ENCODE measurements around the gene NFKBIL1. TPM values are rescaled to one million over a fixed set of nuclear protein-coding genes. Genes with fewer than 3 reads are reported as not detected.

NFKBIL1 gene
- 22.3 and 29.0 TPM in 2 replicates for total RNA-seq

GRCh38 chr6:31546958-31547726 is at the start of gene NFKBIL1:
Gene NFKBIL1, plus strand, starts transcription at chr6:31547608. Its CDS starts 87 bp downstream, at chr6:31547695.

DNA sequence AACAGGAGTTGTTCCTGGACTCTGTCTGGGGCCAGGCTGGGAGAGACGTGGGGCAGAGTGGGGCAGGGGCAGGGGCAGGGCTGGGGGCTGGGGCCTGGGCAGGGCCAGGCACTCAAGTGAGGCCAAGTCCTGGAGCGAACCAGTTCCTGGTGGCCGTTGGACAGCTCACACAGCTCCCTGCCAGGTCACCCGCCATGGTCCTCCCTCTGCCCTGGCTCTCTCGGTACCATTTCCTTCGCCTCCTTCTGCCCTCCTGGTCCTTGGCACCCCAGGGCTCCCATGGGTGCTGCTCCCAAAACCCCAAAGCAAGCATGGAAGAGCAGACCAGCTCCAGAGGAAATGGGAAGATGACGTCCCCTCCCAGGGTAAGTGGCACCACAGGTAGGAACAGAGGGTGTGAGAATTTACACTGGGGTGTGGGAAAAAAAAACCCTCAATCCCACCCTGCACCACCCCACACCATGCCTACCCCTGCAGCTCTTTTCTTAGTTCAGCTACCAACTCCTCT is 18.5 kb upstream of the NFKBIL1 start, which contains the start of gene MCCD1:
Gene MCCD1 (plus strand): TSS at position 142 of the 508 bp plus-strand sequence. CDS start 53 bp downstream, at position 195.

GRCh38 chr6:31541658-31542521 is 5.5 kb upstream of the NFKBIL1 start, which contains the start of gene DDX39B:
Gene DDX39B, minus strand, starts transcription at chr6:31542003. Its CDS starts 1,471 bp downstream, at chr6:31540532.

GRCh38 chr6:31546339-31546957 is 960 bp upstream of the NFKBIL1 start, which contains the start of gene ATP6V1G2:
Gene ATP6V1G2, minus strand, starts transcription at chr6:31546608. Its CDS starts 49 bp downstream, at chr6:31546559.

GRCh38 chr6:31572041-31572911 is 24.9 kb downstream of the NFKBIL1 start, which contains the start of gene LTA:
Gene LTA, plus strand, starts transcription at chr6:31572289. Its CDS starts 454 bp downstream, at chr6:31572743.

DNA sequence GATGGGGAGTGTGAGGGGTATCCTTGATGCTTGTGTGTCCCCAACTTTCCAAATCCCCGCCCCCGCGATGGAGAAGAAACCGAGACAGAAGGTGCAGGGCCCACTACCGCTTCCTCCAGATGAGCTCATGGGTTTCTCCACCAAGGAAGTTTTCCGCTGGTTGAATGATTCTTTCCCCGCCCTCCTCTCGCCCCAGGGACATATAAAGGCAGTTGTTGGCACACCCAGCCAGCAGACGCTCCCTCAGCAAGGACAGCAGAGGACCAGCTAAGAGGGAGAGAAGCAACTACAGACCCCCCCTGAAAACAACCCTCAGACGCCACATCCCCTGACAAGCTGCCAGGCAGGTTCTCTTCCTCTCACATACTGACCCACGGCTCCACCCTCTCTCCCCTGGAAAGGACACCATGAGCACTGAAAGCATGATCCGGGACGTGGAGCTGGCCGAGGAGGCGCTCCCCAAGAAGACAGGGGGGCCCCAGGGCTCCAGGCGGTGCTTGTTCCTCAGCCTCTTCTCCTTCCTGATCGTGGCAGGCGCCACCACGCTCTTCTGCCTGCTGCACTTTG is 28.0 kb downstream of the NFKBIL1 start, which contains the start of gene TNF:
Gene TNF (plus strand): TSS at position 231 of the 567 bp plus-strand sequence. CDS start 177 bp downstream, at position 408.

DNA sequence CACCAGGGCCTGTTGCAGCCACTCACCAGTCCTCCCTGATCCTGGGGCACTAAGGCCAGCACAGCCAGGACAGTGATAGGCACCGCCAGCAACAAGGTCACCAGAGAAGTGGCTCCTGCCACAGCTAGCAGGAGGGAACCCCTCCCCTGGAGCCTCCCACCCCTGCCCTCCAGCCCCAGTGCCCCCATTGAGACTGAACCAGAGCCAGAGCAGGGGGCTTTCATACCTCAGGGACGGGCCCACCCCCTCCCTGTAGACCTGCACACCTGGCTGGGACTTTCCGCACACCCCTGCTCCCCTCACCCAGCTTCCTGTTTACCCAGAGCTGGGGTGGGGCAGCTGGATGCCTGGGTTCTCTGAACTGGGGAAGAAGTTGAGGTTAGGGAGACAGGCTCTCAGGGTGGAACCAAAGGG is 34.8 kb downstream of the NFKBIL1 start, which contains the start of gene LTB:
Gene LTB (minus strand): TSS at position 195 of the 414 bp plus-strand sequence. CDS start 7 bp downstream, at position 188.

DNA sequence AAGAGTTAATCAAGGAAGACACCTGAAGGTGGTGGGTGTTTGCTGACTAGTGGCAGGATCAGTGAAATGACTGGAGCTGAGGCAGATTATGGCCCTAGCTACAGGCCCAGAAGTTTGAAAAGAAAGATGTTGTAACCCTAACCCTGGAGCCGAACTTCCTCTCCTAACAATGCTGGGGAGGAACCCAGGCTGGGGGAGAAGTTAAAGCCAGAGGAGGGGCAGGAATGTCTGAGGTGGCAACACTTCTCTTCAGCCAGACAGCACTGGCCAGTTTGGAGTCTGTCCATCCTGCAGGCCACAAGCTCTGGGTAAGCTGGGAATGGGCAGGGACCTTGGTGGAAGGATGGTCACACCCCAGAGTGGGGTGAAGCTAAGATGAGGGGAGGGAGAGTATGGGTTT is 38.6 kb downstream of the NFKBIL1 start, which contains the start of gene LST1:
Gene LST1 (plus strand): TSS at position 270 of the 400 bp plus-strand sequence. CDS start 1,023 bp downstream, outside the sequence.

Small RNA genes within 50 kb of the gene (small RNA-seq; reads per million reads assigned to genes)
- gene AL663061.1: not detected
- 719 reads per million, percentile 99 among the genes with 10 or more reads in this experiment for gene SNORD117
- gene SNORD84: not detected

Other genes starting within 250 kb of the NFKBIL1 start
- gene HLA-B, start 190.4 kb upstream of the NFKBIL1 start, total RNA-seq: 103 and 228 TPM in 2 replicates
- gene MICA, start 144.0 kb upstream of the NFKBIL1 start, total RNA-seq: 27.6 and 37.5 TPM in 2 replicates
- gene MICB, start 49.5 kb upstream of the NFKBIL1 start, total RNA-seq: 10.7 and 11.1 TPM in 2 replicates
- gene MCCD1, start 18.6 kb upstream of the NFKBIL1 start, total RNA-seq: not detected in 2 replicates
- gene DDX39B, start 5.6 kb upstream of the NFKBIL1 start, total RNA-seq: 448 and 514 TPM in 2 replicates
- gene ATP6V1G2, start 1.0 kb upstream of the NFKBIL1 start, total RNA-seq: 1.8 TPM in 2 replicates
- not detected in 2 replicates for gene LTA, start 24.7 kb downstream of the NFKBIL1 start, total RNA-seq
- gene TNF, start 28.0 kb downstream of the NFKBIL1 start, total RNA-seq: not detected in 2 replicates
- not detected in 2 replicates for gene LTB, start 34.8 kb downstream of the NFKBIL1 start, total RNA-seq
- gene LST1, start 38.7 kb downstream of the NFKBIL1 start, total RNA-seq: not detected in 2 replicates
- gene NCR3, start 45.4 kb downstream of the NFKBIL1 start, total RNA-seq: not detected in 2 replicates
- gene AIF1, start 67.6 kb downstream of the NFKBIL1 start, total RNA-seq: not detected in 2 replicates
- gene PRRC2A, start 73.1 kb downstream of the NFKBIL1 start, total RNA-seq: 54.7 and 90.9 TPM in 2 replicates
- gene BAG6, start 105.1 kb downstream of the NFKBIL1 start, total RNA-seq: 145 and 182 TPM in 2 replicates
- 0.59 and 1.1 TPM in 2 replicates for gene APOM, start 108.3 kb downstream of the NFKBIL1 start, total RNA-seq
- 12.5 and 15.8 TPM in 2 replicates for gene C6orf47, start 113.2 kb downstream of the NFKBIL1 start, total RNA-seq
- 24.3 and 26.4 TPM in 2 replicates for gene GPANK1, start 117.4 kb downstream of the NFKBIL1 start, total RNA-seq
- 130 and 189 TPM in 2 replicates for gene CSNK2B, start 118.5 kb downstream of the NFKBIL1 start, total RNA-seq
- 3.3 and 4.3 TPM in 2 replicates for gene LY6G5B, start 122.4 kb downstream of the NFKBIL1 start, total RNA-seq
- 0.37 and 0.39 TPM in 2 replicates for gene LY6G5C, start 133.5 kb downstream of the NFKBIL1 start, total RNA-seq
- 29.4 and 34.0 TPM in 2 replicates for gene ABHD16A, start 155.7 kb downstream of the NFKBIL1 start, total RNA-seq
- not detected in 2 replicates for gene LY6G6F, start 159.3 kb downstream of the NFKBIL1 start, total RNA-seq
- not detected in 2 replicates for gene LY6G6D, start 167.7 kb downstream of the NFKBIL1 start, total RNA-seq
- gene LY6G6C, start 174.1 kb downstream of the NFKBIL1 start, total RNA-seq: not detected in 2 replicates
- gene MPIG6B, start 175.8 kb downstream of the NFKBIL1 start, total RNA-seq: not detected in 2 replicates
- gene DDAH2, start 181.7 kb downstream of the NFKBIL1 start, total RNA-seq: 22.7 and 32.0 TPM in 2 replicates
- gene CLIC1, start 188.9 kb downstream of the NFKBIL1 start, total RNA-seq: 927 and 1,210 TPM in 2 replicates
- gene MSH5, start 192.4 kb downstream of the NFKBIL1 start, total RNA-seq: 16.9 and 29.1 TPM in 2 replicates
- gene SAPCD1, start 215.0 kb downstream of the NFKBIL1 start, total RNA-seq: 0.59 and 1.1 TPM in 2 replicates
- under 0.01 and 0.98 TPM in 2 replicates for gene VWA7, start 229.7 kb downstream of the NFKBIL1 start, total RNA-seq
- 88.6 and 117 TPM in 2 replicates for gene VARS1, start 248.1 kb downstream of the NFKBIL1 start, total RNA-seq